HCT116 (cell line): Measurements from ENCODE around the gene POLK. TPM values are rescaled to one million over a fixed set of nuclear protein-coding genes. Genes with fewer than 3 reads are reported as not detected.

Experiments
- ATAC-seq: fragments of 200-7000 bp; cut with Tn5 transposase; 2 replicates; pipeline ENCODE4 v1.9.1; 2020; ENCODE audit warnings: mild to moderate bottlenecking, moderate library complexity
- BruUV-seq: library from RNA; stranded (reverse); fragments of 400-500 nt; replicated peaks from 2 replicates; lab custom pipeline; 2021; lab: Mats Ljungman, UMichigan
- CTCF ChIA-PET: fragments of 300-600 bp; sonication (Branson Sonifier 250); formaldehyde crosslinking; loops from one replicate; lab custom pipeline; 2021; ENCODE audit warnings: antibody characterized with exemption; lab: Charles Lee
- POLR2A ChIA-PET: fragments of 300-600, 350-600 bp; sonication (Branson Sonifier 250); formaldehyde crosslinking; loops from one replicate; lab custom pipeline; 2021; ENCODE audit warnings: antibody characterized with exemption; lab: Charles Lee
- RAD21 ChIA-PET, 2 experiments: fragments of 300-600 bp; sonication (Branson Sonifier 250); formaldehyde crosslinking; loops; one replicate each; lab custom pipeline; 2023; ENCODE audit warnings: low total read pairs in 2 of 2; ENCODE audit not compliant: uncharacterized antibody in 2 of 2, unreplicated experiment in 2 of 2, low non-redundant PET in 1 of 2; lab: Charles Lee
- DNase-seq: peaks from one replicate; pipeline ENCODE4 v3.0.0-alpha.2; 2010; ENCODE audit warnings: low read depth, low spot score
- H2AFZ ChIP-seq: fragments of 200-600 bp; shearing (Covaris generic), sonication (generic); 2 replicates; pipeline ENCODE4 v1.6.1; 2017; ENCODE audit warnings: low read depth, mixed run types, mixed read lengths, antibody characterized with exemption, low read length; ENCODE audit not compliant: poor library complexity, severe bottlenecking
- H3K27ac ChIP-seq: 2 replicates; pipeline ENCODE4 v1.5.1; 2012; ENCODE audit warnings: low read depth, low read length
- H3K27me3 ChIP-seq: fragments of 200-600 bp; sonication (generic); 2 replicates; pipeline ENCODE4 v1.6.1; 2016; ENCODE audit warnings: mixed run types, low read length, mixed read lengths; ENCODE audit not compliant: insufficient read depth
- H3K36me3 ChIP-seq, 2 experiments: fragments of 200-500 bp in 1 of 2; fragments of 200-600 bp in 1 of 2; sonication (Bioruptor generic) in 1 of 2; sonication (generic) in 1 of 2; 2 replicates each; pipeline versions ENCODE4 v1.5.1 to v1.6.1; 2014 to 2016; ENCODE audit warnings: low read length in 2 of 2, inconsistent platforms in 1 of 2, mixed read lengths in 1 of 2, mixed run types in 1 of 2; ENCODE audit not compliant: insufficient read depth in 2 of 2, control insufficient read depth in 1 of 2
- H3K4me1 ChIP-seq, 2 experiments: fragments of 200-600 bp in 1 of 2; sonication (generic) in 1 of 2; 2 replicates each; pipeline versions ENCODE4 v1.5.1 to v1.6.1; 2012 to 2017; ENCODE audit warnings: low read length in 2 of 2, inconsistent platforms in 1 of 2, mild to moderate bottlenecking in 1 of 2, mixed read lengths in 1 of 2, mixed run types in 1 of 2, moderate library complexity in 1 of 2; ENCODE audit not compliant: insufficient read depth in 2 of 2, control insufficient read depth in 1 of 2
- H3K4me2 ChIP-seq: fragments of 200-600 bp; sonication (generic); 2 replicates; pipeline ENCODE4 v1.6.1; 2017; ENCODE audit warnings: mixed run types, low read length, mixed read lengths
- H3K4me3 ChIP-seq, 2 experiments: fragments of 200-600 bp in 1 of 2; sonication (generic) in 1 of 2; replicated peaks in 1 of 2; 2 replicates each; pipeline ENCODE4 v1.5.1; 2011 to 2016; ENCODE audit warnings: low read length in 2 of 2, control low read depth in 1 of 2, low read depth in 1 of 2, mild to moderate bottlenecking in 1 of 2, mixed read lengths in 1 of 2, mixed run types in 1 of 2
- H3K79me2 ChIP-seq: fragments of 200-600 bp; sonication (generic); 2 replicates; pipeline ENCODE4 v1.6.1; 2017; ENCODE audit warnings: mild to moderate bottlenecking, mixed run types, low read length, moderate library complexity, mixed read lengths; ENCODE audit not compliant: insufficient read depth
- H3K9ac ChIP-seq: fragments of 200-600 bp; sonication (generic); 2 replicates; pipeline ENCODE4 v1.6.1; 2016; ENCODE audit warnings: low read length, mixed read lengths
- H3K9me2 ChIP-seq: fragments of 200-600 bp; sonication (generic), shearing (Covaris generic); 2 replicates; pipeline ENCODE4 v1.6.1; 2017; ENCODE audit warnings: mixed run types, mild to moderate bottlenecking, moderate library complexity; ENCODE audit not compliant: insufficient read depth
- H3K9me3 ChIP-seq, 2 experiments: fragments of 200-500 bp in 1 of 2; fragments of 200-600 bp in 1 of 2; sonication (Bioruptor generic) in 1 of 2; sonication (generic) in 1 of 2; 2 replicates each; pipeline ENCODE4 v1.6.1; 2014 to 2017; ENCODE audit warnings: low read length in 2 of 2, mixed read lengths in 2 of 2, inconsistent platforms in 1 of 2, low read depth in 1 of 2, mild to moderate bottlenecking in 1 of 2, mixed run types in 1 of 2, moderate library complexity in 1 of 2; ENCODE audit not compliant: control insufficient read depth in 1 of 2, insufficient read depth in 1 of 2
- H4K20me1 ChIP-seq: fragments of 200-600 bp; sonication (generic), shearing (Covaris generic); 2 replicates; pipeline ENCODE4 v1.6.1; 2017; ENCODE audit warnings: mixed run types, mild to moderate bottlenecking, moderate library complexity; ENCODE audit not compliant: insufficient read depth
- CBX3 ChIP-seq: IDR thresholded peaks from 2 replicates; pipeline ENCODE4 v1.6.1; 2012; ENCODE audit warnings: low read depth
- EZH2 ChIP-seq: fragments of 200-600 bp; sonication (generic); IDR thresholded peaks from 2 replicates; pipeline ENCODE4 v1.6.1; 2017; ENCODE audit warnings: antibody characterized with exemption, mixed run types
- EZH2phosphoT487 ChIP-seq: fragments of 200-600 bp; IDR thresholded peaks from 2 replicates; pipeline ENCODE4 v1.6.1; 2018; ENCODE audit warnings: antibody characterized with exemption, borderline replicate concordance
- JUND ChIP-seq: IDR thresholded peaks from 2 replicates; pipeline ENCODE4 v1.6.1; 2012
- MAX ChIP-seq: IDR thresholded peaks from 2 replicates; pipeline ENCODE4 v1.6.1; 2012
- POLR2AphosphoS5 ChIP-seq: IDR thresholded peaks from 2 replicates; pipeline ENCODE4 v1.6.1; 2011; ENCODE audit warnings: mild to moderate bottlenecking, low read depth, low read length, moderate library complexity
- SIN3A ChIP-seq: IDR thresholded peaks from 2 replicates; pipeline ENCODE4 v1.6.1; 2012; ENCODE audit warnings: low read depth
- TCF7L2 ChIP-seq: IDR thresholded peaks from 2 replicates; pipeline ENCODE4 v1.7.0; 2011; ENCODE audit warnings: borderline replicate concordance, inconsistent platforms; ENCODE audit not compliant: insufficient read depth, insufficient read length; ENCODE audit errors: extremely low read depth
- YY1 ChIP-seq: IDR thresholded peaks from 2 replicates; pipeline ENCODE4 v1.6.1; 2011; ENCODE audit warnings: low read length, low read depth, moderate library complexity, mild to moderate bottlenecking; ENCODE audit not compliant: insufficient replicate concordance; ENCODE audit errors: extremely low read depth
- ZBTB33 ChIP-seq: IDR thresholded peaks from 2 replicates; pipeline ENCODE4 v1.6.1; 2011; ENCODE audit warnings: mild to moderate bottlenecking, low read length, moderate library complexity; ENCODE audit not compliant: insufficient replicate concordance; ENCODE audit errors: extremely low read depth
- ZNF274 ChIP-seq: fragments of 200-500 bp; sonication (Bioruptor generic); IDR thresholded peaks from 2 replicates; pipeline ENCODE4 v1.6.1; 2014; ENCODE audit warnings: mild to moderate bottlenecking, low read depth, low read length, inconsistent platforms
- intact Hi-C: fragments of 100-400 bp; cut with micrococcal nuclease; formaldehyde crosslinking; loops from 2 replicates; pipeline ENCODE4 v1.10.0; 2022
- total RNA-seq: library from RNA; stranded (reverse); gene quantifications from one replicate; pipeline ENCODE4 v1.2.1, GENCODE V29; 2021; ENCODE audit not compliant: unreplicated experiment

The POLK gene
- total RNA-seq, 1 experiment from 2014 or later: 17.3 TPM

DNA sequence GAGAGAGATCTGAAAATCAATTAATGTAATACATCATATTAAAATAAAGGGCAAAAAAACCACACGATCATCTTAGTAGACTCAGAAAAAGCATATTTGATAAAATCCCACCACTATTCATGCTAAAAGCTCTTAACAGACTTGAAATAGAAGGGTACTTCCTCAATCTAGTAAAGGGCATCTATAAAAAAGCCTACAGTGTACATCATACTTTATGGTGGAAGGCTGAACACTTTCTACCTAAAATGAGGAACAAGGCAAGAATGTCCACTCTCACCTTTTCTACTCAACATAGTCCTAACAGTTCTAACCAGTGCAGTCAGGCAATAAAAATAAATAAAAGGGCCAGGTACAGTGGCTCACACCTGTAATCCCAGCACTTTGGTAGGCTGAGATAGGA is 38.9 kb downstream of the POLK start:
- POLR2A ChIA-PET: no interaction called here
- Histone ChIP-seq H3K9me3 (no peaks in the 10 kb centered on the region), H3K4me3 (no peak overlapping the region), H3K36me3 (0 out of 4 replicates have a peak, but pooled peaks cover 0 to 7% of the 10 kb centered on the region in 2 experiments), H3K4me2 (no peak overlapping the region), H3K9ac (no peak overlapping the region), H3K79me2 (peaks cover 6% of the 10 kb centered on the region; the same call in 1 of the 2 replicates), H2AFZ (no peak overlapping the region), H3K27ac (no peak overlapping the region), H3K4me1 (no peaks in the 10 kb centered on the region), H3K27me3 (no peaks in the 10 kb centered on the region), H4K20me1 (no peaks in the 10 kb centered on the region), H3K9me2 (no peaks in the 10 kb centered on the region)
- TF ChIP-seq EZH2 (no peak), MAX (no peak), POLR2AphosphoS5 (no peak), TCF7L2 (no peak), YY1 (no peak), ZBTB33 (no peak), JUND (no peak), EZH2phosphoT487 (no peak), CBX3 (no peak), ZNF274 (no peak), SIN3A (no peak)
- CTCF ChIA-PET: no interaction called here
- RAD21 ChIA-PET: no interaction called here
- ATAC-seq: no peak
- no peak for DNase-seq
- no TSS peak for BruUV-seq
- intact Hi-C loops: no loop called here
